Germinal center (tissue), 1 donor: ENCODE results near the gene EZH2.

ENCODE experiments used
- DNase-seq: peaks from one replicate; pipeline ENCODE4 v3.0.0; 2012; ENCODE audit warnings: mixed read lengths, low spot score

EZH2 gene

DNA sequence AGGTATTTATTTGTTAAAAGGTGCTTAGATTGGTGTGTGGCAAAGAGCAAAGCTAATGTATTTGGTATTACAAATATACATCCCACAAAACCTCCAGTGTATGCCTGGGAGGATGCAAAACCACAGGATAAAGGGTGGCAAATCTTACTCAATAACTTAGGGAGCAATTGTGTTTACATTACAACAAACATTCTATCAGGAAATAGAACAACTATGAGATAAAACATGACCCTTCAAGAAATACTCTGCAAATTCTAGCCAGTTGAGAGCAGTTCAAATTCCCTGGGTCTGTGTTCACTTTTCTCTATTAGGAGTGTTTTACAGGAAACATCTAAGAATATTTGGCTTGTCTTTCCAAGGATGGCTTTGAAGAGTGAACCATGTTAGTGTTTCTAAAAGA is 120.5 kb downstream of the EZH2 start:
- no peak for DNase-seq

- no peak for DNase-seq
These were observed 122.4 kb downstream of the EZH2 start for GRCh38 chr7:148761499-148762278.
